Measurements from ENCODE around the gene GRPEL2.

GRCh38 chr5:149317281-149318048, 27.8 kb upstream of the GRPEL2 start:
- no peak for TF ChIP-seq TRIM28 (IDR thresholded peaks at IDR 0.05; ENCODE audit: borderline replicate concordance, low read length)
- TF ChIP-seq ZNF202 (tag by site-specific recombination; IDR thresholded peaks at IDR 0.05; ENCODE audit: borderline replicate concordance): no peak
- TF ChIP-seq, protein P1, sequence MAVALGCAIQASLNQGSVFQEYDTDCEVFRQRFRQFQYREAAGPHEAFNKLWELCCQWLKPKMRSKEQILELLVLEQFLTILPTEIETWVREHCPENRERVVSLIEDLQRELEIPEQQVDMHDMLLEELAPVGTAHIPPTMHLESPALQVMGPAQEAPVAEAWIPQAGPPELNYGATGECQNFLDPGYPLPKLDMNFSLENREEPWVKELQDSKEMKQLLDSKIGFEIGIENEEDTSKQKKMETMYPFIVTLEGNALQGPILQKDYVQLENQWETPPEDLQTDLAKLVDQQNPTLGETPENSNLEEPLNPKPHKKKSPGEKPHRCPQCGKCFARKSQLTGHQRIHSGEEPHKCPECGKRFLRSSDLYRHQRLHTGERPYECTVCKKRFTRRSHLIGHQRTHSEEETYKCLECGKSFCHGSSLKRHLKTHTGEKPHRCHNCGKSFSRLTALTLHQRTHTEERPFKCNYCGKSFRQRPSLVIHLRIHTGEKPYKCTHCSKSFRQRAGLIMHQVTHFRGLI (tag by site-specific recombination; IDR thresholded peaks at IDR 0.05): no peak
- TF ChIP-seq SP2 (tag by site-specific recombination; IDR thresholded peaks at IDR 0.05): no peak
- peak; percentile 59; the same call in 1 of the 2 replicates for TF ChIP-seq CTCF (tag by site-specific recombination; IDR thresholded peaks at IDR 0.05)
